ENCODE results near the gene SLAMF1.

GRCh38 chr1:160665330-160666078, 18.7 kb upstream of the SLAMF1 start:
- TF ChIP-seq CTCF (IDR thresholded peaks at IDR 0.05; ENCODE audit: low read depth, low read length) (no peak), POLR2A (IDR thresholded peaks at IDR 0.05; ENCODE audit: extremely low read depth, insufficient read length) (peak; percentile 23), MAX (IDR thresholded peaks at IDR 0.05; ENCODE audit: low read depth, low read length) (no peak), MYC (IDR thresholded peaks at IDR 0.05; ENCODE audit: low read depth, low read length) (no peak)
